Measurements from ENCODE around the gene RPAIN. TPM values are rescaled to one million over a fixed set of nuclear protein-coding genes. Genes with fewer than 3 reads are reported as not detected.
"Not testable (repeated sequence)": the region's sequence is repeated elsewhere in the genome, so short reads cannot be mapped to it uniquely, and the experiment has no call there.

Gene RPAIN
- total and polyA plus RNA-seq, 2 donors from 2014 or later: 34.0 to 36.1 TPM

DNA sequence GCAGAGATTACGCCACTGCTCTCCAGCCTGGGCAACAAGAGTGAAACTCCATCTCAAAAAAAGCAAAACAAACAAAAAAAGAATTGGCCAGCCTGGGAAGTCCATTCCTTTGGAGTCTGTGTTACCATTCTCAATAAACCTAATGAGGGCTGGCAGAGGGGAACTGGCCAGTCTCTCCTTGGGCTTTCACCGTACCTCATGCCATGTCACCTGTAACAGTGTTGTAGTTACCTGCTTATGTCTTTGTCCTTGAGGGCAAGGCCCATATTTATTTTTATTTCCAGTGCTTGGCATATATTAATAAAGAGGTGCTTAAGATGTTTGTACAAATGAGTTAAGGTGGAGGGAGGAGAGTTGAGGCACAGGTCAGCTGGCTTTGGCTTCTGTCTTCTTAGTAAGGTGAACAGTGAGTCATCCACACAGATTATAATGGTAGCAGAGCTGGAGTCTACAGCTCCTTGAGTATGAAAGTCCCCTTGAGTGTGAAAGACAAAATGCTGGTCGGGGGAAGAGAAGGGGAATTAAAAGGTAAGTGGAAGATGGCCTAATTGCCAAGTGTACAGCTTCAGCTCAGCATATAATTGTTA, 10.5 kb downstream of the RPAIN start:
- intact Hi-C loops (cut with DNase I): no loop called here
- FAIRE-seq (no peak), DNase-seq (no peak)
- H3K4me1 ChIP-seq (ENCODE audit: control insufficient read depth in 2 of 3, insufficient read depth in 2 of 3, low read depth in 1 of 3, low read length in 3 of 3): no peaks in the 10 kb centered on the region
- H3K27me3 ChIP-seq (ENCODE audit: control insufficient read depth, insufficient read depth, low read length): no peaks in the 10 kb centered on the region
- TF ChIP-seq CTCF (IDR thresholded peaks at IDR 0.05; ENCODE audit: borderline replicate concordance, extremely low read depth, insufficient read depth): no peak
- no peaks in the 10 kb centered on the region for H3K9me3 ChIP-seq (ENCODE audit: control insufficient read depth in 2 of 3, insufficient read depth in 1 of 3, low read length in 3 of 3)
- H3K4me3 ChIP-seq (ENCODE audit: low read length in 3 of 3): no peak overlapping the region
- H3K36me3 ChIP-seq (ENCODE audit: control insufficient read depth in 2 of 3, insufficient read depth in 3 of 3, low read length in 3 of 3): peaks cover 16 to 57% (median 53%) of the 10 kb centered on the region in 3 donors
- no peak overlapping the region for H3K9ac ChIP-seq (ENCODE audit: low read length in 3 of 3)
- no peak overlapping the region for H3K27ac ChIP-seq (ENCODE audit: low read depth in 2 of 2, low read length in 2 of 2)

- H3K27ac ChIP-seq (ENCODE audit: low read depth in 2 of 2, low read length in 2 of 2); H3K4me1 ChIP-seq (ENCODE audit: control insufficient read depth in 2 of 3, insufficient read depth in 2 of 3, low read depth in 1 of 3, low read length in 3 of 3); DNase-seq; H3K4me3 ChIP-seq (ENCODE audit: low read length in 3 of 3); intact Hi-C loops (cut with DNase I); H3K9me3 ChIP-seq (ENCODE audit: control insufficient read depth in 2 of 3, insufficient read depth in 1 of 3, low read length in 3 of 3); H3K9ac ChIP-seq (ENCODE audit: low read length in 3 of 3); FAIRE-seq; H3K27me3 ChIP-seq (ENCODE audit: control insufficient read depth, insufficient read depth, low read length): not testable (repeated sequence)
- H3K36me3 ChIP-seq (ENCODE audit: control insufficient read depth in 2 of 3, insufficient read depth in 3 of 3, low read length in 3 of 3): peaks cover 16 to 50% (median 46%) of the 10 kb centered on the region in 3 donors
Measured at GRCh38 chr17:5431234-5431633, 11.3 kb downstream of the RPAIN start.

DNA sequence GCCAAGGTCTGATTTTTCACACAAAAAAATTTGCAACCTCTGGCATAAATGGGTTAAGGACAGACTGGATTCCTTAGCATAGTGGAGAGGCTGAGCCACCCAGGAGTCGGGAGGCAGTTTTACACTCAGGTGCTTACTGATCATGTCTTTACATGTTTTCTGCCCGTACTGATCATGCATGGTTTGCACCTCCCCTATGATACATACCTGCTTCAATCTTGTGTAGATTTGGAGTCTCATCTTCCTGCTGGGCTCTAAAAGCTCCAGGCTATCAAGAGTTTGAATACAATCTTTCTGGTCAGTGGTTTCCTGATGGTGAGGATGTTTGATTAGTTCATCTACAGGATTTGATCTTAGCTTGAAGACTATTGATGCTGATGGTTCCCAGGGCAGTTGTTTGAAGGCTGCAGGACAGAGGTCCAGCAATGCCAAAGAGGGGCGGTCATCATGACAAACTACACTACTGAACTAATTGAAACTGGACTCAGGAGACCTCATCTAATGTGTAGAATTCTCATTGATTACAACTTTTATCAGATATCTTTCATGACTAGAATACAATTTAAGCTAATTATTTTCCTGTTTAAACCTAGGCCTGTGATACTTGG, 12.1 kb downstream of the RPAIN start:
- H3K4me3 ChIP-seq (ENCODE audit: low read length in 3 of 3): no peak overlapping the region
- no peak overlapping the region for H3K9ac ChIP-seq (ENCODE audit: low read length in 3 of 3)
- H3K9me3 ChIP-seq (ENCODE audit: control insufficient read depth in 2 of 3, insufficient read depth in 1 of 3, low read length in 3 of 3): no peaks in the 10 kb centered on the region
- peaks cover 16 to 49% (median 46%) of the 10 kb centered on the region in 3 donors for H3K36me3 ChIP-seq (ENCODE audit: control insufficient read depth in 2 of 3, insufficient read depth in 3 of 3, low read length in 3 of 3)
- H3K27me3 ChIP-seq (ENCODE audit: control insufficient read depth, insufficient read depth, low read length): no peaks in the 10 kb centered on the region
- intact Hi-C loops (cut with DNase I): no loop called here
- no peak for DNase-seq
- no peak for FAIRE-seq
- no peaks in the 10 kb centered on the region for H3K4me1 ChIP-seq (ENCODE audit: control insufficient read depth in 2 of 3, insufficient read depth in 2 of 3, low read depth in 1 of 3, low read length in 3 of 3)
- no peak for TF ChIP-seq CTCF (IDR thresholded peaks at IDR 0.05; ENCODE audit: borderline replicate concordance, extremely low read depth, insufficient read depth)
- H3K27ac ChIP-seq (ENCODE audit: low read depth in 2 of 2, low read length in 2 of 2): no peak overlapping the region

- H3K36me3 ChIP-seq (ENCODE audit: control insufficient read depth in 2 of 3, insufficient read depth in 3 of 3, low read length in 3 of 3): peaks cover 10 to 39% (median 29%) of the 10 kb centered on the region in 3 donors
- intact Hi-C loops (cut with DNase I): no loop called here
- H3K4me3 ChIP-seq (ENCODE audit: low read length in 3 of 3): no peak overlapping the region
- FAIRE-seq (no peak), DNase-seq (no peak)
- peaks cover 0 to 11% (median 10%) of the 10 kb centered on the region in 3 donors for H3K4me1 ChIP-seq (ENCODE audit: control insufficient read depth in 2 of 3, insufficient read depth in 2 of 3, low read depth in 1 of 3, low read length in 3 of 3)
- no peak for TF ChIP-seq CTCF (IDR thresholded peaks at IDR 0.05; ENCODE audit: borderline replicate concordance, extremely low read depth, insufficient read depth)
- no peaks in the 10 kb centered on the region for H3K9me3 ChIP-seq (ENCODE audit: control insufficient read depth in 2 of 3, insufficient read depth in 1 of 3, low read length in 3 of 3)
- no peak overlapping the region for H3K9ac ChIP-seq (ENCODE audit: low read length in 3 of 3)
- no peaks in the 10 kb centered on the region for H3K27me3 ChIP-seq (ENCODE audit: control insufficient read depth, insufficient read depth, low read length)
- no peak overlapping the region for H3K27ac ChIP-seq (ENCODE audit: low read depth in 2 of 2, low read length in 2 of 2)
Measured at GRCh38 chr17:5434984-5435383, 15.0 kb downstream of the RPAIN start.

- FAIRE-seq; DNase-seq; H3K27ac ChIP-seq (ENCODE audit: low read depth in 2 of 2, low read length in 2 of 2); H3K9ac ChIP-seq (ENCODE audit: low read length in 3 of 3); H3K27me3 ChIP-seq (ENCODE audit: control insufficient read depth, insufficient read depth, low read length); H3K4me3 ChIP-seq (ENCODE audit: low read length in 3 of 3); H3K9me3 ChIP-seq (ENCODE audit: control insufficient read depth in 2 of 3, insufficient read depth in 1 of 3, low read length in 3 of 3); intact Hi-C loops (cut with DNase I): not testable (repeated sequence)
- Histone ChIP-seq H3K36me3 (ENCODE audit: control insufficient read depth in 2 of 3, insufficient read depth in 3 of 3, low read length in 3 of 3) (peaks cover 7 to 36% (median 26%) of the 10 kb centered on the region in 3 donors), H3K4me1 (ENCODE audit: control insufficient read depth in 2 of 3, insufficient read depth in 2 of 3, low read depth in 1 of 3, low read length in 3 of 3) (peaks cover 0 to 11% (median 10%) of the 10 kb centered on the region in 3 donors)
Measured at GRCh38 chr17:5435781-5436315, 15.9 kb downstream of the RPAIN start.
